Neural progenitor cell (in vitro differentiated cells): ENCODE data around the gene FYN.

Experiments
- EZH2 ChIP-seq: fragments of 200-600 bp; sonication (generic); IDR thresholded peaks from 2 replicates; pipeline ENCODE4 v1.6.1; 2017; ENCODE audit warnings: antibody characterized with exemption, mild to moderate bottlenecking, moderate library complexity
- EZH2phosphoT487 ChIP-seq: fragments of 200-600 bp; sonication (generic); IDR thresholded peaks from 2 replicates; pipeline ENCODE4 v1.6.1; 2017; ENCODE audit warnings: antibody characterized with exemption
- TF ChIP-seq, protein P1 (sequence below): fragments of 200-600 bp; sonication (generic); IDR thresholded peaks from 2 replicates; pipeline ENCODE4 v1.5.1; 2017; ENCODE audit warnings: antibody characterized with exemption, mild to moderate bottlenecking

DNA sequence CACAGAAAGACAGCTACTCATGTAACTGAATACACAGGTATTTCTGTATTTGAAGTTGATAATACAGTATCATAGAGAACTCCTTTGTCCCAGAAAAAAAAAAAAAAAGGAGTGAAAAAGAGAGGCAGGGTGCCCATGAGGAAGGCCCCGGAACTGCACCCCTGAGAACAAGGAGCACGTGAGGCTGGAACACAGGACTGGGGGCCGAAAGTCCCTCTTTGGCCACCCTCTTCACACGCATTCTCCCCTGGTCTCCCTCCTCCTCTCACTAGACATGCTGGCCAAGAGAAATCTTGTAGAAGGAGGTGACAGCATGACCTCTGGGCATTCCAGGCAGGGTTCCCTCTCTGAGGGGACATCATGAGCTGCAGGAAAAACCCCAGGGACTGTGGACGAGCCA lies 204.8 kb downstream of the FYN start:
- TF ChIP-seq, protein P1, sequence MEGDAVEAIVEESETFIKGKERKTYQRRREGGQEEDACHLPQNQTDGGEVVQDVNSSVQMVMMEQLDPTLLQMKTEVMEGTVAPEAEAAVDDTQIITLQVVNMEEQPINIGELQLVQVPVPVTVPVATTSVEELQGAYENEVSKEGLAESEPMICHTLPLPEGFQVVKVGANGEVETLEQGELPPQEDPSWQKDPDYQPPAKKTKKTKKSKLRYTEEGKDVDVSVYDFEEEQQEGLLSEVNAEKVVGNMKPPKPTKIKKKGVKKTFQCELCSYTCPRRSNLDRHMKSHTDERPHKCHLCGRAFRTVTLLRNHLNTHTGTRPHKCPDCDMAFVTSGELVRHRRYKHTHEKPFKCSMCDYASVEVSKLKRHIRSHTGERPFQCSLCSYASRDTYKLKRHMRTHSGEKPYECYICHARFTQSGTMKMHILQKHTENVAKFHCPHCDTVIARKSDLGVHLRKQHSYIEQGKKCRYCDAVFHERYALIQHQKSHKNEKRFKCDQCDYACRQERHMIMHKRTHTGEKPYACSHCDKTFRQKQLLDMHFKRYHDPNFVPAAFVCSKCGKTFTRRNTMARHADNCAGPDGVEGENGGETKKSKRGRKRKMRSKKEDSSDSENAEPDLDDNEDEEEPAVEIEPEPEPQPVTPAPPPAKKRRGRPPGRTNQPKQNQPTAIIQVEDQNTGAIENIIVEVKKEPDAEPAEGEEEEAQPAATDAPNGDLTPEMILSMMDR, result peak; percentile 45
- TF ChIP-seq EZH2, result no peak
- TF ChIP-seq EZH2phosphoT487, result no peak
